22Rv1 (cell line): ENCODE data around the gene SCMH1.

Experiments
- ZFX ChIP-seq: fragments of 450-650 bp; IDR thresholded peaks from 2 replicates; pipeline ENCODE4 v1.6.1; 2017; ENCODE audit warnings: antibody characterized with exemption, borderline replicate concordance
- TF ChIP-seq, protein P1 (sequence below): fragments of 450-650 bp; IDR thresholded peaks from 2 replicates; pipeline ENCODE4 v1.5.1; 2017; ENCODE audit warnings: mild to moderate bottlenecking

DNA sequence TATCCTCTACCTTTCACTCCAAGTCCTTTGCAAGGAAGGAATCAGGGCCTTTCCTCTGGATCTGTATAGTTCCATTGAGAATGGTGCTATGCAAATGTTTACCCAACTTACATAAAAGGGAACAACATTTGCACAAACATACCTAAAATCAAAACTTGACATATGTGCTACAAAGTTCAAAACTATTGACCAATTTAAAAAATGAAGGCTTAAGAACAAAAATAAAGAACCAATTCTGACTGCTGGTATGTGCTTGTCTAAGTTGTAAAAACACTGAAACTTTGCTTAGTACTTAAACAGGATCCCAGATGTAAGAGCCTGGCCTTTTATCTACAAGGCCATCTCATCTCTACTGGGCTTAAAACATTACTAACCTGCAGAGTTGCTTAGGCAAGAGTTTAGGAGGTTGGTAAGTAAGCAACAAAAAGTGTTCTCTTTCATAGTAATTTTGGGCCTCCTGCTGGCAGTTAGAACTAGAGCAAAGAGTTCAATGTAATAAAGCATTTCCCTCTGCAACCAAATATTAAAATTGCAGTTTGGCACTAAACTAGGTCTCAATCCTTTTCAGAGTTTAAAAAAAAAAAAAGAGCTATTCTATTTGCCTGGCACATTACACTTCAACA, 2.0 kb downstream of the SCMH1 start:
- TF ChIP-seq, protein P1, sequence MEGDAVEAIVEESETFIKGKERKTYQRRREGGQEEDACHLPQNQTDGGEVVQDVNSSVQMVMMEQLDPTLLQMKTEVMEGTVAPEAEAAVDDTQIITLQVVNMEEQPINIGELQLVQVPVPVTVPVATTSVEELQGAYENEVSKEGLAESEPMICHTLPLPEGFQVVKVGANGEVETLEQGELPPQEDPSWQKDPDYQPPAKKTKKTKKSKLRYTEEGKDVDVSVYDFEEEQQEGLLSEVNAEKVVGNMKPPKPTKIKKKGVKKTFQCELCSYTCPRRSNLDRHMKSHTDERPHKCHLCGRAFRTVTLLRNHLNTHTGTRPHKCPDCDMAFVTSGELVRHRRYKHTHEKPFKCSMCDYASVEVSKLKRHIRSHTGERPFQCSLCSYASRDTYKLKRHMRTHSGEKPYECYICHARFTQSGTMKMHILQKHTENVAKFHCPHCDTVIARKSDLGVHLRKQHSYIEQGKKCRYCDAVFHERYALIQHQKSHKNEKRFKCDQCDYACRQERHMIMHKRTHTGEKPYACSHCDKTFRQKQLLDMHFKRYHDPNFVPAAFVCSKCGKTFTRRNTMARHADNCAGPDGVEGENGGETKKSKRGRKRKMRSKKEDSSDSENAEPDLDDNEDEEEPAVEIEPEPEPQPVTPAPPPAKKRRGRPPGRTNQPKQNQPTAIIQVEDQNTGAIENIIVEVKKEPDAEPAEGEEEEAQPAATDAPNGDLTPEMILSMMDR: peak; percentile 27; the same call in 1 of the 2 replicates
- no peak for TF ChIP-seq ZFX
